Stimulated activated CD8-positive, alpha-beta memory T cell treated with anti-CD3 and anti-CD28 coated beads, Interleukin-2, amount 100 ng/mL, for 48 hours (primary cell): ENCODE results near the gene RPS18.

Experiments used
- DNase-seq, 2 donors: peaks; one replicate each; pipeline ENCODE4 v3.0.0-alpha.2; 2020; ENCODE audit warnings: low read depth in 2 of 2

RPS18 gene

GRCh38 chr6:33289784-33290315, 18.0 kb downstream of the RPS18 start:
- DNase-seq, result no peak

- DNase-seq, result no peak
Observed at GRCh38 chr6:33290459-33290858, 18.6 kb downstream of the RPS18 start.

GRCh38 chr6:33292996-33293682, 21.3 kb downstream of the RPS18 start:
- no peak for DNase-seq

DNA sequence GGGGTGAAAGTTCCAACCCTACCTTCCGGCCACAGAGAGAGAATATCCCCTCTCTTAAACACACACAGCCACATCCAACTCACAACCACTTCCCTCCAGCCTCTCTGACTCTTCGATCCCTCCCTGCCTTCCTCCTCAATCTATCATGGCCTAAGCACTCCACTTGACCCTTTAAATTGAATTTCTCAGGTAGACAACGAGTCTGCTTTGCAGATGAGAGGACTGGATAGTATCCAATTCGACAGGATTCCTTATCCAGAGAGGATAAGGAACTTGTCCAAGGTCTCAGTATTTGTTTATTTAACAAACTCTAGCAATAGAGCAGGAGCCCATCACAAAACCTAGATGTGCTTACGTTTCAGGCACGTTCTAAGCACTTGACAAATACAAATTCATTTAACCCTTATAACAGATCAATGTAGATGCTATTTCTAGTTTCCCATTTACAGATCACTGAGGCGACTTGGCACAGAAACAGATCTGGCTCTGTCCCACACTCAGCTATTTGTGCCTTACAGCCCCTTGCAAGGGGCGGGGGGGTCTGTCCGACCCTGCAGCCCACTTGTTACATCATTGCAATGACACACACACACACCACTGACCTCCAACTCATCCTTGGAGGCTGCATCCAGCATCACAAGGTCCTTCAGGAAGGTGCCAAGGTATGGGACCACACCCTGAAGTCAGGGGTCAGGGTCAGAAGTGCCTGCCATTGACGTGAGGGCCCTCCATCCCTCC, 22.4 kb downstream of the RPS18 start:
- no peak for DNase-seq

DNA sequence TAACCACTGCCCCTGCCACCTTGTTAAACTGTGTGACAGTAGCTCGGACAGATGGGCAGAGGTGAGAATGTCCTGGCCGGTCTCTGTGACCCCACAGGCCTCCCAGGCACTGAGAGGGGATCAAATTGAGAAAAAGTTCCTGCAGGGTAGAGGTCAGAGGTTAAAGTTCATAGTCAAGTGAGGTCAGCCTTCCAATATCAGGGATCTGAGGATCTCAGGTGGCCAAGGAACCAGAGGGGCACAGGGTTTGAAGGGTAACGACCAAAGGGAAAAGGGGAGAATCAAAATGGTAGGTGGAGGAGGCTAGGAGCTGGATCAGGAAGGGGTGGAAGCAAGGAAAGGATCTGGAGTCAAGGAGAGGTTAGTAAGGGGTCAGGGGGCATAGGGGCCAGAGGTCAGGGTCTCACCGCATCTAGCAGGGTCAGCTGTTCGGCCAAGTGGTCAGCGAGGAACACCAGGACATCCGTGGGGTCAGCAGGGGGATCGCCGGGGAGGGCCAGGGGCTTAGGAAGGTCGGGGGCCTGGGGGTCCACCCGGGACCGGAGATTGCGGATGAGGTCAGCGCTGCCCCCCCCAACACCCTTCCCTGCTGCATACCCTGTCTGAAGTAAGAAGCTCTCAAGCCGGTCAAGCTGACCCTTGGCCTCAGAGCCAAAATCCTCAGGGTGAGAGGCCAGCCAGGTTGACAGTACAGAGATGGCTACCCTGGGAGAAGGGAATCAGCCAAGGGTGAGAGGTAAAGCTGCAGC, 23.9 kb downstream of the RPS18 start:
- no peak for DNase-seq

DNA sequence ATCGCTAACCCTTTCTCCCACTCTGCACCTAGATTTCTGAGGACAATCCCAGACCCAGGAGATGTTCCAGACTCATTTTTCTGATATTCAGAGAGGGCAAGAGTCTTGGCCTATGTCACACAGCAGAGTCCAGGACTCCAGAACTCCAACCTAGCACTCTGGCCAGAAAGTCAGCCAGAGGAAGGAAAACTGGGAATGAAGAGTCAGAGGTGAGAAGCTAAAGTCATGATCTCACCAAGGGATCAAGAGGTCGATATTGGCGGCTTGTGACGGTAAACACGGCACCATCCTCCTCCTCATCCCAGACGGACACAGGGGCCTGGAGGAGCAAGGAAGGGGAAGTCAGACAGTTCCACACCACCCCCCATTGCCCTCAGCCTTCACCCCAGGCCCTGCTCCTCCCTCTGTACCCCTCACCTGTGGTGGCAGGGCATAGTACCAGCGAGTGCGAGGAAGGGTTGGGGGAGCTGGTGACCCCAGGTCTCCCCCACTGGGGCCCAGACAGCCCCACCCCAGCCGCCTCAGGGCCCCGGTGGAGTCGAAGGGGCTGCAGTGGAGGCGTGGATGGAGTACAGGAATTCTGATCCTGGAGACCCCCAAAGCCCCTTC, 25.0 kb downstream of the RPS18 start:
- no peak for DNase-seq

DNA sequence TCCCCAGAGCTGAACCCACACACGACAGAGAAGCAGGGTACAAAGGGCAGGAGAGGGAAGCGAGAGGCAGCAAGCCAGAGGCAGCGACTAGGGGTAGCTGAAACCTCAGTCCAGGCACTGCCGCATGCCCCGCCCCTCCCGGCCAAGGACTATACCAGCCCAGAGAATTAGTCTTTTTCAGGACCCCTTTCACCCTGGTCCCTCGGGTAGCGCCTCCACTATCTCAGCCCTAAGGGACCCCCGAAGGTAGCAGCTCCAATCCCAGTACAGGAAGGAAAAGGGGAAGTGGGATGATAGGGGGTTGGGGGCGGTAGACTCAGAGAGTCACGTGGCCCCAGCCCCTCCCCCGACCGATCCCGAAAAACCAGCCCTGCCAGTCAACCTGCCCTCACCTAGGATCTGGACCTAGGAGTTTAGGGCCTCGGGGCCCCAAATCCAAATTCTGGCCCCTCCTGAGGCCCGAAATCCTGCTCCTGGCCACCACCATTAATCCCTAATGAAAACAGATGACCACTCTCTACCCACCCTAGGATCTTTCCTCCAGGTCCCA, 25.6 kb downstream of the RPS18 start:
- no peak for DNase-seq

- peak in 1 of 2 donors; percentile 48 for DNase-seq
Observed at GRCh38 chr6:33297956-33298772, 26.3 kb downstream of the RPS18 start.

DNA sequence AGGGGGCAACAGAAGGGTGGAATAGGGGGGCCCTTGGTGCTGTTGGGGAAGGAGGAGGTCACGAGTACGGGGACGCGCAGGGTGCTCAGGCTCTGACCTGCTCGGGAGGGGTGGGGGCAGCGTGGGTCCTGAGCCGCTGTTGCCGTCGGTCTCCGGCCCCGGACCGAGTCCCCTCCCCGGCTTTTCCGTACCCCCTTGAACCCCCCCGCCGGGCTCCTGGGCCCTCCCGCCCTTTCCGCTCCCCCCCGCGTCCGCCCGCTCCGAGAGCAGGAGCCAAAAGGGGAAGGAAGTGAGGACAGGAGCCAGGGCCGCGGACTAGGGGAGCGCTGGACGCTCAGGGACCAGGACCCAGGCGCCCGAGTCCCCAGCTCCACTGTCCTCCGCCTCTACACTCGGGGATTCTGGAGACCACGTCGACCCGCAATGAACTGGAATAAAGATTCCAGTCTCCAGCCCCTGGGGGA, 26.9 kb downstream of the RPS18 start, which contains the start of gene RGL2:
Gene RGL2, minus strand, starts transcription at position 170 of the 464 bp plus-strand sequence. CDS start 332 bp downstream, outside the sequence.
- peak in 1 of 2 donors; percentile 41 for DNase-seq

GRCh38 chr6:33299237-33299944, 27.5 kb downstream of the RPS18 start:
- DNase-seq, result peak; percentile 89 to 91

- no peak for DNase-seq
Observed at GRCh38 chr6:33301877-33302276, 30.0 kb downstream of the RPS18 start.

- no peak for DNase-seq
Observed at GRCh38 chr6:33304216-33304615, 32.3 kb downstream of the RPS18 start.

DNA sequence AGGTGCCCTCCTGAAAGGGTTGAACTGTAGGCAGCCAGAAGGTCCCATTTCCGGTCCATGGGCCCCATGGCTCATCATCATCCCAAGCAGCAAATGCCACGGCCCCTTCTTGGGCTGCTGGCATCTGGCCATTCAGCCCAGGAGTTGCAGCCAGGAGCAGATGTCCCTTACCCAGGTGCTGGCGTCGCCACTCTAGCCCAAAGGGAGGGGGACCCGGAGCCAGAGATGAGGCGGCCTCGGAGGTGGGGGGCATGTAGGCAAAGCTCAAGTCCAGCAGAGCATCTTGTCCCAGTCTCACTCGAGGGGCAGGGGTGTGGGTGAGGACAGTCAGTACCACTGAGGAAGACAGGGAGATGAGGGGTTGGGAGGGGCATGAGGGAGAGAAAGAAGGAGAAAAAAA, 33.2 kb downstream of the RPS18 start:
- DNase-seq, result no peak

- DNase-seq, result no peak
Observed at GRCh38 chr6:33306356-33306755, 34.5 kb downstream of the RPS18 start.

DNA sequence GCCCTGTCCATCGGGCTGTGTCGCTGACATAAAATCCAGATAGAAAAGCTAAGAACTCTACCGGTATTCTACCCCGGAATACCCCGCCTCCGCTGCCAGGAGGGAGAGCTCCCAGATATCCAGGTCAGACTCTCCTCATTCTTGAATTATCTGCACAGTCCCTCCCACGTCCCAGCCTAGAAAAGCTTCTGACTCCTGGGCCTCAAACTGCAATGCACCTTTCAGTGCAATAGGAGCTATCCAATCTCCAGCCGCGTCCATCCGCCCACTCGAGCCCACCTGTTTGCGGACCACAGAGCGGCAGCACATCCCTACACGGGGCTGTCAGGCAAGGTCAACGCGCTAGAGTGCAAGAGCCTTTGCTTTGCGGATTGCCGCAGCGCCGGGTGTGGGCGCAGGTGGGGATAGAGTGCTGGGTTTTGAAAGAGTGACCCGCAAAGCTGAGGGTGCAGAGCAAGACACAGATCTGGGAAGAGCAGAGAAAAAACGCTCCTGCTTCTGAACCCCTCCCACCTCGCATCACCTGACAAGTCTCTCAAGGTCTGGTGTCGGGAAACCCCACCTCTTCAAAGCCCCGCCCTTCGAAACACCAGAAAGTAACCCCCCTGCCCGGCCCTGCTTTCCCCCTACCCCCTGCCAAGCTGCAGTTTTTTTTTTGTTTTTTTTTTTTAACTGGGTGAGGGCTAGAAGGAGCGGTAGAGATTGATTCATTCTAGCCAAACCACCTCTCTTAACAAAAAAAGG, 40.7 kb downstream of the RPS18 start:
- DNase-seq, result peak; percentile 67 to 70

- DNase-seq, result no peak
Observed at GRCh38 chr6:33313105-33313708, 41.3 kb downstream of the RPS18 start.

GRCh38 chr6:33313709-33314514, 42.0 kb downstream of the RPS18 start, which contains the start of gene TAPBP:
TAPBP (minus strand) TSS chr6:33314078; CDS start chr6:33314041, 37 bp downstream.
- peak; percentile 75 to 78 for DNase-seq

GRCh38 chr6:33314515-33314942, 42.7 kb downstream of the RPS18 start:
- no peak for DNase-seq
